Activated T-cell treated with anti-CD3 and anti-CD28 coated beads for 1 hour (primary cell): ENCODE data around the gene C12orf60.

ENCODE experiments used
- DNase-seq: peaks from one replicate; pipeline ENCODE4 v3.0.0-alpha.2; 2020; ENCODE audit warnings: low read depth

Gene C12orf60

DNA sequence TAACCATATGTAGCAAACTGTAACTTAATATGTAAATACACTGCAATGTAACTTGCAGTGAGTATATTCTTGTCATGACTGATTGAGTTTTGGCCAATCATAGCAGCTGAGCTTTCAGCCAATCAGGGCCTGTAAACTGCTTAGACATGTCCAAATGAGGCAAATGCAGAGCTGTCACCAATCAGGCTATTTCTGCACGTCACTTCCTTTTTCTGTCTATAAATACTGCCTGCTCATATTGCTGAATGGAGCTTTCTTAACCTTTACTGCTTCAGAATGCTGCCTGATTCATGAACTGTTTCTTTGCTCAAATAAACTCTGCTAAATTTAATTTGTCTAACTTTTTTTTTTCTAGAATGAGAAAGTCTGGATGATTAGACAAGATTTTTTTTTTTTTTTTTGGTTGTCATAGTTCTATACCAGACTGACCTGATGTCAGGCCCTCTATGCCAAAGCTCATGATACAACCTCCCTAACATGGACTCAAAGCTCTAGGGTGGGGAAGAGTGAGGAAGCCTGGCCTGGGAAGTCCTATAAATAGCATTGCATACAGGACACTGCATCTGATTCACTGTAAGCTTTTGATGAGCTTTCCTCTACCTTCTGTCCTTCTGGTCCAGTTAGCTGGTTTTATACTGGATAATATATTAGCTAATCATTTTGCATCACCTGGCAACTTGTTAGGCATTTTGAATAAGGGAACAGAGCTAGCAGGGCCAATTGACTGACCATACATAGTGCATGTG lies 70.1 kb downstream of the C12orf60 start:
- no peak for DNase-seq
